Loucy (cell line): ENCODE results near the gene CD7.

Experiments
- H2AFZ ChIP-seq: fragments of 200-600 bp; sonication (generic); 2 replicates; pipeline ENCODE4 v1.6.0; 2016; ENCODE audit warnings: antibody characterized with exemption, mild to moderate bottlenecking, low read length, moderate library complexity
- H3F3A ChIP-seq: fragments of 200-600 bp; 2 replicates; pipeline ENCODE4 v1.6.0; 2016; ENCODE audit warnings: antibody characterized with exemption, low read depth, mild to moderate bottlenecking
- H3K27me3 ChIP-seq: fragments of 200-600 bp; sonication (generic); 2 replicates; pipeline ENCODE4 v1.6.1; 2014; ENCODE audit warnings: low read length, mild to moderate bottlenecking; ENCODE audit not compliant: insufficient read depth, poor library complexity, severe bottlenecking
- H3K36me3 ChIP-seq: fragments of 200-600 bp; sonication (generic); 2 replicates; pipeline ENCODE4 v1.6.1; 2016; ENCODE audit warnings: low read length; ENCODE audit not compliant: insufficient read depth
- H3K4me1 ChIP-seq: fragments of 200-600 bp; sonication (generic); 2 replicates; pipeline ENCODE4 v1.5.1; 2014; ENCODE audit warnings: low read length, mild to moderate bottlenecking; ENCODE audit not compliant: insufficient read depth, poor library complexity, severe bottlenecking
- H3K4me2 ChIP-seq: fragments of 200-600 bp; sonication (generic); 2 replicates; pipeline ENCODE4 v1.6.0; 2014; ENCODE audit warnings: antibody characterized with exemption, low read length, low read depth, mild to moderate bottlenecking; ENCODE audit not compliant: poor library complexity, severe bottlenecking
- H3K4me3 ChIP-seq: fragments of 200-600 bp; sonication (generic); 2 replicates; pipeline ENCODE4 v1.5.1; 2014; ENCODE audit warnings: low read length, mild to moderate bottlenecking, mixed read lengths; ENCODE audit not compliant: poor library complexity, severe bottlenecking
- H3K79me2 ChIP-seq: fragments of 200-600 bp; sonication (generic); 2 replicates; pipeline ENCODE4 v1.6.1; 2014; ENCODE audit warnings: low read length; ENCODE audit not compliant: insufficient read depth
- H3K9ac ChIP-seq: fragments of 200-600 bp; sonication (generic); 2 replicates; pipeline ENCODE4 v1.6.0; 2014; ENCODE audit warnings: mild to moderate bottlenecking, low read depth, low read length, moderate library complexity; ENCODE audit not compliant: poor library complexity, severe bottlenecking
- H3K9me2 ChIP-seq: fragments of 200-600 bp; sonication (generic); replicated peaks from 2 replicates; pipeline ENCODE4 v1.6.1; 2016; ENCODE audit warnings: low read depth, low read length, mixed read lengths
- H3K9me3 ChIP-seq: fragments of 200-600 bp; sonication (generic); 2 replicates; pipeline ENCODE4 v1.6.1; 2014; ENCODE audit warnings: mild to moderate bottlenecking, antibody characterized with exemption, low read length, low read depth; ENCODE audit not compliant: insufficient read depth
- H4K20me1 ChIP-seq: fragments of 200-600 bp; sonication (generic); 2 replicates; pipeline ENCODE4 v1.6.0; 2014; ENCODE audit warnings: antibody characterized with exemption, low read length, mild to moderate bottlenecking; ENCODE audit not compliant: insufficient read depth, poor library complexity, severe bottlenecking
- CTCF ChIP-seq: fragments of 200-600 bp; sonication (generic); conservative IDR thresholded peaks from 2 replicates; pipeline ENCODE4 v1.5.1; 2014; ENCODE audit warnings: mild to moderate bottlenecking, antibody characterized with exemption, low read length
- EZH2phosphoT487 ChIP-seq: fragments of 200-600 bp; IDR thresholded peaks from 2 replicates; pipeline ENCODE4 v1.6.1; 2018; ENCODE audit warnings: antibody characterized with exemption, mild to moderate bottlenecking, moderate library complexity, borderline replicate concordance

CD7 gene

GRCh38 chr17:82282239-82283207 is 34.9 kb downstream of the CD7 start:
- Histone ChIP-seq H3F3A (no peaks in the 10 kb centered on the region), H3K9me2 (no peaks in the 10 kb centered on the region), H3K27me3 (no peaks in the 10 kb centered on the region), H3K9ac (no peak overlapping the region), H4K20me1 (no peaks in the 10 kb centered on the region), H3K36me3 (no peaks in the 10 kb centered on the region), H3K4me2 (no peak overlapping the region), H3K79me2 (no peaks in the 10 kb centered on the region), H3K4me1 (peaks cover 13% of the 10 kb centered on the region), H2AFZ (no peak overlapping the region), H3K4me3 (no peak overlapping the region), H3K9me3 (no peaks in the 10 kb centered on the region)
- TF ChIP-seq EZH2phosphoT487, result no peak
- no peak for TF ChIP-seq CTCF

- H3K9me3 ChIP-seq, result no peaks in the 10 kb centered on the region
- H3K79me2 ChIP-seq, result no peaks in the 10 kb centered on the region
- H3K9me2 ChIP-seq, result no peaks in the 10 kb centered on the region
- H3K4me3 ChIP-seq, result no peak overlapping the region
- no peak overlapping the region for H3K4me2 ChIP-seq
- H4K20me1 ChIP-seq, result no peaks in the 10 kb centered on the region
- no peaks in the 10 kb centered on the region for H3F3A ChIP-seq
- no peaks in the 10 kb centered on the region for H3K27me3 ChIP-seq
- H3K4me1 ChIP-seq, result peaks cover 7% of the 10 kb centered on the region
- H2AFZ ChIP-seq, result no peak overlapping the region
- H3K9ac ChIP-seq, result no peak overlapping the region
- no peak for TF ChIP-seq CTCF
- no peak for TF ChIP-seq EZH2phosphoT487
- H3K36me3 ChIP-seq, result no peaks in the 10 kb centered on the region
Observed at GRCh38 chr17:82281502-82282238, 35.7 kb downstream of the CD7 start.

- Histone ChIP-seq H3K9me2 (no peaks in the 10 kb centered on the region), H3K4me1 (peaks cover 7% of the 10 kb centered on the region), H2AFZ (no peak overlapping the region), H3K9me3 (no peaks in the 10 kb centered on the region), H3K36me3 (no peaks in the 10 kb centered on the region), H3K4me3 (no peak overlapping the region), H3F3A (no peaks in the 10 kb centered on the region), H3K9ac (no peak overlapping the region), H3K27me3 (no peaks in the 10 kb centered on the region), H4K20me1 (no peaks in the 10 kb centered on the region), H3K4me2 (no peak overlapping the region), H3K79me2 (no peaks in the 10 kb centered on the region)
- TF ChIP-seq EZH2phosphoT487 (no peak), CTCF (no peak)
Observed at GRCh38 chr17:82281076-82281475, 36.3 kb downstream of the CD7 start.
